ENCODE measurements around the gene VENTX. TPM values are rescaled to one million over a fixed set of nuclear protein-coding genes. Genes with fewer than 3 reads are reported as not detected.

VENTX gene
- total RNA-seq, 1 donor from 2014 or later = not detected

- Histone ChIP-seq H3K4me1 (ENCODE audit: control insufficient read depth in 3 of 3, insufficient read depth in 3 of 3, low read length in 3 of 3) (peaks cover 0 to 4% (median 0%) of the 10 kb centered on the region in 3 donors), H3K36me3 (ENCODE audit: control insufficient read depth in 3 of 3, insufficient read depth in 3 of 3, low read length in 3 of 3) (no peaks in the 10 kb centered on the region), H3K9ac (ENCODE audit: low read depth in 1 of 3, low read length in 3 of 3) (no peak overlapping the region), H3K27me3 (ENCODE audit: control insufficient read depth in 3 of 3, insufficient read depth in 3 of 3, low read length in 3 of 3) (peaks cover 58 to 77% (median 64%) of the 10 kb centered on the region in 3 donors), H3K9me3 (ENCODE audit: control insufficient read depth in 3 of 3, low read length in 3 of 3) (no peaks in the 10 kb centered on the region), H3K27ac (ENCODE audit: low read depth, low read length) (no peak overlapping the region), H3K4me3 (ENCODE audit: low read length in 3 of 3) (no peak overlapping the region)
Observed at GRCh38 chr10:133235932-133236331, 1.7 kb upstream of the VENTX start.

- Histone ChIP-seq H3K27ac (ENCODE audit: low read depth, low read length) (no peak overlapping the region), H3K9ac (ENCODE audit: low read depth in 1 of 3, low read length in 3 of 3) (no peak overlapping the region), H3K4me1 (ENCODE audit: control insufficient read depth in 3 of 3, insufficient read depth in 3 of 3, low read length in 3 of 3) (peaks cover 0 to 4% (median 0%) of the 10 kb centered on the region in 3 donors), H3K36me3 (ENCODE audit: control insufficient read depth in 3 of 3, insufficient read depth in 3 of 3, low read length in 3 of 3) (no peaks in the 10 kb centered on the region), H3K27me3 (ENCODE audit: control insufficient read depth in 3 of 3, insufficient read depth in 3 of 3, low read length in 3 of 3) (peaks cover 59 to 77% (median 66%) of the 10 kb centered on the region in 3 donors), H3K4me3 (ENCODE audit: low read length in 3 of 3) (peak overlapping the region in 1 of 3 donors; percentile 29), H3K9me3 (ENCODE audit: control insufficient read depth in 3 of 3, low read length in 3 of 3) (no peaks in the 10 kb centered on the region)
Observed at GRCh38 chr10:133236401-133237240, 1.0 kb upstream of the VENTX start.

GRCh38 chr10:133237241-133237587 lies 441 bp upstream of the VENTX start:
- no peaks in the 10 kb centered on the region for H3K9me3 ChIP-seq (ENCODE audit: control insufficient read depth in 3 of 3, low read length in 3 of 3)
- no peaks in the 10 kb centered on the region for H3K36me3 ChIP-seq (ENCODE audit: control insufficient read depth in 3 of 3, insufficient read depth in 3 of 3, low read length in 3 of 3)
- no peak overlapping the region for H3K4me3 ChIP-seq (ENCODE audit: low read length in 3 of 3)
- no peak overlapping the region for H3K9ac ChIP-seq (ENCODE audit: low read depth in 1 of 3, low read length in 3 of 3)
- H3K27ac ChIP-seq (ENCODE audit: low read depth, low read length) = no peak overlapping the region
- peaks cover 59 to 77% (median 66%) of the 10 kb centered on the region in 3 donors for H3K27me3 ChIP-seq (ENCODE audit: control insufficient read depth in 3 of 3, insufficient read depth in 3 of 3, low read length in 3 of 3)
- peaks cover 0 to 4% (median 0%) of the 10 kb centered on the region in 3 donors for H3K4me1 ChIP-seq (ENCODE audit: control insufficient read depth in 3 of 3, insufficient read depth in 3 of 3, low read length in 3 of 3)

GRCh38 chr10:133238466-133238804 lies 780 bp downstream of the VENTX start:
- H3K27me3 ChIP-seq (ENCODE audit: control insufficient read depth in 3 of 3, insufficient read depth in 3 of 3, low read length in 3 of 3) = peaks cover 64 to 77% (median 66%) of the 10 kb centered on the region in 3 donors
- no peaks in the 10 kb centered on the region for H3K9me3 ChIP-seq (ENCODE audit: control insufficient read depth in 3 of 3, low read length in 3 of 3)

GRCh38 chr10:133239990-133240389 lies 2.3 kb downstream of the VENTX start:
- Histone ChIP-seq H3K9ac (ENCODE audit: low read depth in 1 of 3, low read length in 3 of 3) (no peak overlapping the region), H3K36me3 (ENCODE audit: control insufficient read depth in 3 of 3, insufficient read depth in 3 of 3, low read length in 3 of 3) (no peaks in the 10 kb centered on the region), H3K27me3 (ENCODE audit: control insufficient read depth in 3 of 3, insufficient read depth in 3 of 3, low read length in 3 of 3) (peaks cover 69 to 84% (median 74%) of the 10 kb centered on the region in 3 donors), H3K27ac (ENCODE audit: low read depth, low read length) (no peak overlapping the region), H3K4me3 (ENCODE audit: low read length in 3 of 3) (no peak overlapping the region), H3K4me1 (ENCODE audit: control insufficient read depth in 3 of 3, insufficient read depth in 3 of 3, low read length in 3 of 3) (peaks cover 0 to 4% (median 0%) of the 10 kb centered on the region in 3 donors), H3K9me3 (ENCODE audit: control insufficient read depth in 3 of 3, low read length in 3 of 3) (no peaks in the 10 kb centered on the region)

More at GRCh38 chr10:133238466-133238804, 780 bp downstream of the VENTX start:
- Histone ChIP-seq H3K4me3 (ENCODE audit: low read length in 3 of 3) (no peak overlapping the region), H3K36me3 (ENCODE audit: control insufficient read depth in 3 of 3, insufficient read depth in 3 of 3, low read length in 3 of 3) (no peaks in the 10 kb centered on the region), H3K9ac (ENCODE audit: low read depth in 1 of 3, low read length in 3 of 3) (no peak overlapping the region), H3K27ac (ENCODE audit: low read depth, low read length) (no peak overlapping the region), H3K4me1 (ENCODE audit: control insufficient read depth in 3 of 3, insufficient read depth in 3 of 3, low read length in 3 of 3) (peaks cover 0 to 4% (median 0%) of the 10 kb centered on the region in 3 donors)

GRCh38 chr10:133241501-133242205 lies 4.0 kb downstream of the VENTX start:
- H3K4me1 ChIP-seq (ENCODE audit: control insufficient read depth in 3 of 3, insufficient read depth in 3 of 3, low read length in 3 of 3) = peaks cover 0 to 4% (median 0%) of the 10 kb centered on the region in 3 donors
- H3K9ac ChIP-seq (ENCODE audit: low read depth in 1 of 3, low read length in 3 of 3) = no peak overlapping the region
- H3K4me3 ChIP-seq (ENCODE audit: low read length in 3 of 3) = no peak overlapping the region
- H3K9me3 ChIP-seq (ENCODE audit: control insufficient read depth in 3 of 3, low read length in 3 of 3) = no peaks in the 10 kb centered on the region
- H3K36me3 ChIP-seq (ENCODE audit: control insufficient read depth in 3 of 3, insufficient read depth in 3 of 3, low read length in 3 of 3) = no peaks in the 10 kb centered on the region
- peaks cover 76 to 86% (median 82%) of the 10 kb centered on the region in 3 donors for H3K27me3 ChIP-seq (ENCODE audit: control insufficient read depth in 3 of 3, insufficient read depth in 3 of 3, low read length in 3 of 3)
- H3K27ac ChIP-seq (ENCODE audit: low read depth, low read length) = no peak overlapping the region

DNA sequence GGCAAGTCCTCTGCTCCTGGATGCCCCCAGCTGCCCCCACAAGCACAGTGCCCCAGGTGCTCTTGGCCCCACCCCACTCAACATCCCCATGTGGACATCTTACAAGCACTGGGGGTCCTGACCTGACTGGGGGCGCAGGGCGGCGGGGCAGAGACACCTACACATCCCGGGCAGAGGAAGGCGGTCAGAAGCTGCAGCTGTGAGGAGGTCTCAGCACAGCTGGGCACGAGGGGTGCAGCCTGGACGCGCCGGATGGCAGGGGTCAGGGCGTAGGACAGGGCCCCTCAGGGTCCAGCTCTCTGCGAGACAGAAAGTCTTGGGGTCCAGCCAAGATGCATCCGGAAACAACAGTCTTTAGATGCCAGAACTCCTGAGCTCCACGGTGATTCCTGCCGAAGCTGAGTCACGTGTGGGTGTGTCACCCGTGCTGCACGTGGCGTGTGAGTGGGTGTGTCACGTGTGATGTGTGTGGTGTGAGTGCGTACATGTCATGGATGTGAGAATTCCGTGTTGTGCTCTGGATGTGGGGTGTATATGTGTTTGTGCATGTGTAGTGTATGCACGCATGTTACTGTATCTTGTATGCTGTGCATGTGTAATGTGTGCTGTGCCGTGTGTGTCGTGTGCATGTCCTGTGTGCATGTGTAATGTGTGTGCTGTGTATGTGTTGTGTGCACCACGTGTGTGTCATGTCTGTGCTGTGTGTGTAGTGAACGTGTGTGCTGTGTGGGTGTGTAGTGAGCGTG lies 5.1 kb downstream of the VENTX start:
- Histone ChIP-seq H3K36me3 (ENCODE audit: control insufficient read depth in 3 of 3, insufficient read depth in 3 of 3, low read length in 3 of 3) (no peaks in the 10 kb centered on the region), H3K9ac (ENCODE audit: low read depth in 1 of 3, low read length in 3 of 3) (no peak overlapping the region), H3K4me3 (ENCODE audit: low read length in 3 of 3) (no peak overlapping the region), H3K27me3 (ENCODE audit: control insufficient read depth in 3 of 3, insufficient read depth in 3 of 3, low read length in 3 of 3) (peaks cover 72 to 83% (median 83%) of the 10 kb centered on the region in 3 donors), H3K9me3 (ENCODE audit: control insufficient read depth in 3 of 3, low read length in 3 of 3) (no peaks in the 10 kb centered on the region), H3K4me1 (ENCODE audit: control insufficient read depth in 3 of 3, insufficient read depth in 3 of 3, low read length in 3 of 3) (no peaks in the 10 kb centered on the region), H3K27ac (ENCODE audit: low read depth, low read length) (no peak overlapping the region)

DNA sequence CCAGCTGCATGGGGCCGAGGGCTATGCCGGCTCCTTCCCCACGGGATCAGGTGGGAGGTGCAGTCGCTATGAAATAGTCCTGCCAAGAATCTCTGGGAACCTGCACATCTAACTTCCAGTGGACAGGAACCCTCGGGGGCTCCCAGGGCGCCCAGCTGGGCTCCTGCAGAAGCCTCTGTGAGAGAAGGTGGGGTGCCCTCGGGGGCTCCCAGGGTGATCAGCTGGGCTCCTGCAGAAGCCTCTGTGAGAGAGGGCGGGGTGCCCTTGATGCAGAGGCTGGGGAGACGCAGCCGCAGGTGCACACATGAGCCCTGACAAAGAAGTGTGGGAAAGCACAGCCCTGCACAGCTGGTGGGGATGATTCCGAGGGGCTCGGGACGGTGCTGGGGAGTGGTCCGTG lies 5.9 kb downstream of the VENTX start:
- H3K4me1 ChIP-seq (ENCODE audit: control insufficient read depth in 3 of 3, insufficient read depth in 3 of 3, low read length in 3 of 3) = no peaks in the 10 kb centered on the region
- no peak overlapping the region for H3K9ac ChIP-seq (ENCODE audit: low read depth in 1 of 3, low read length in 3 of 3)
- no peaks in the 10 kb centered on the region for H3K9me3 ChIP-seq (ENCODE audit: control insufficient read depth in 3 of 3, low read length in 3 of 3)
- peaks cover 71 to 83% (median 83%) of the 10 kb centered on the region in 3 donors for H3K27me3 ChIP-seq (ENCODE audit: control insufficient read depth in 3 of 3, insufficient read depth in 3 of 3, low read length in 3 of 3)
- no peaks in the 10 kb centered on the region for H3K36me3 ChIP-seq (ENCODE audit: control insufficient read depth in 3 of 3, insufficient read depth in 3 of 3, low read length in 3 of 3)
- no peak overlapping the region for H3K4me3 ChIP-seq (ENCODE audit: low read length in 3 of 3)
- H3K27ac ChIP-seq (ENCODE audit: low read depth, low read length) = no peak overlapping the region

DNA sequence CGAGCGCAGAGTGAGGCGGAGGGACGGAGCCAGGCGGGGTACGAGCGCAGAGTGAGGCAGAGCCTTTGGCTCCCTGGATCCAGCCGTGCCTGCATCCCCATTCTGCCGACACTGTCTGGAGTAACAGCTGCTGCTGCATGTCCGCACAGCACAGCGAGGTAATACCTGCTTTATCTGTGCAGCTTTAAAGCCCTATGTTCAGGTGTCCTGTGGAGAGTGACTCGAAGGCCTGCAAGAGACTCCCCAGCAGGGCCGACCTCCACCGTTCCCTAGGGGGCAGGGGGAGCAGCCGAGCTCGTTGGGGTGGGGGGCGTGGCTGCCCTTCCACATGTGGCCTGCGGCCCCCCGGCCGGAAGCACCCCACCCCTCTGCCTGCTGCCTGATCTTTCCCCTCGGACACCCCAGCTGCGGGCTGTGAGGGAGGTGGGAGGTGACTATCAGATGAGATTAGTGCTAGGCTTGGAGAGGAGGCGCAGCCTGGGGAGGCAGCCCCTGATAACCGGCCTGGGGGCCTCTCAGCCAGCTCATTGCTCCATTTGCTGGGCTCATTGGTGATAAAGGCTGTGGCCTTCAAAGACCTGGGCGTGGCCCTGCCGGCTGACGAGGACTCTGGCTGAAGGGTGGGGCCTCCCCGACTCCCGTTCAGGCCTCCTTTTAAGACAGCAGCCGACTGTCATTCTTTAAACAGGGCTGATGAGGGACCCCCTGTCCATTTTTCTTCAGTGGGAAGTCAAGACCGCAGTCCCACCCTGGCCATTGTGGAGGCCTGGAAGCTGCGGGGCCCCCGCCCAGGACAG lies 8.0 kb downstream of the VENTX start:
- H3K9me3 ChIP-seq (ENCODE audit: control insufficient read depth in 3 of 3, low read length in 3 of 3) = no peaks in the 10 kb centered on the region
- H3K4me3 ChIP-seq (ENCODE audit: low read length in 3 of 3) = no peak overlapping the region
- H3K9ac ChIP-seq (ENCODE audit: low read depth in 1 of 3, low read length in 3 of 3) = no peak overlapping the region
- H3K27ac ChIP-seq (ENCODE audit: low read depth, low read length) = no peak overlapping the region
- no peaks in the 10 kb centered on the region for H3K36me3 ChIP-seq (ENCODE audit: control insufficient read depth in 3 of 3, insufficient read depth in 3 of 3, low read length in 3 of 3)
- no peaks in the 10 kb centered on the region for H3K4me1 ChIP-seq (ENCODE audit: control insufficient read depth in 3 of 3, insufficient read depth in 3 of 3, low read length in 3 of 3)
- H3K27me3 ChIP-seq (ENCODE audit: control insufficient read depth in 3 of 3, insufficient read depth in 3 of 3, low read length in 3 of 3) = peaks cover 73 to 85% (median 84%) of the 10 kb centered on the region in 3 donors

All from skeletal muscle tissue (tissue), 4 donors.